ENCODE results near the gene CYP26C1.

CYP26C1 gene

GRCh38 chr10:93064874-93065660, 4.5 kb downstream of the CYP26C1 start:
- no peak for DNase-seq

GRCh38 chr10:93065675-93066543, 5.3 kb downstream of the CYP26C1 start:
- no peak for DNase-seq

- DNase-seq = no peak
These were observed 5.9 kb downstream of the CYP26C1 start for GRCh38 chr10:93066544-93066913.

- DNase-seq = no peak
These were observed 7.1 kb downstream of the CYP26C1 start for GRCh38 chr10:93067443-93068365.

- no peak for DNase-seq
These were observed 8.0 kb downstream of the CYP26C1 start for GRCh38 chr10:93068411-93069244.

GRCh38 chr10:93069245-93069561, 8.6 kb downstream of the CYP26C1 start:
- no peak for DNase-seq

GRCh38 chr10:93070378-93071176, 10.0 kb downstream of the CYP26C1 start:
- DNase-seq = no peak

GRCh38 chr10:93071177-93071472, 10.5 kb downstream of the CYP26C1 start:
- DNase-seq = no peak

- no peak for DNase-seq
These were observed 11.2 kb downstream of the CYP26C1 start for GRCh38 chr10:93071674-93072224.

- DNase-seq = no peak
These were observed 11.7 kb downstream of the CYP26C1 start for GRCh38 chr10:93072225-93072712.

- DNase-seq = no peak
These were observed 12.3 kb downstream of the CYP26C1 start for GRCh38 chr10:93072713-93073538.

GRCh38 chr10:93073539-93074146, 13.0 kb downstream of the CYP26C1 start, which contains the start of gene CYP26A1:
Gene CYP26A1, plus strand, starts transcription at chr10:93073893. Its CDS starts 42 bp downstream, at chr10:93073935.
- no peak for DNase-seq

GRCh38 chr10:93074147-93074596, 13.6 kb downstream of the CYP26C1 start:
- DNase-seq = no peak

GRCh38 chr10:93074597-93075368, 14.2 kb downstream of the CYP26C1 start:
- no peak for DNase-seq

GRCh38 chr10:93075369-93076221, 15.0 kb downstream of the CYP26C1 start:
- DNase-seq = no peak

- DNase-seq = no peak
These were observed 16.3 kb downstream of the CYP26C1 start for GRCh38 chr10:93076871-93077270.

- no peak for DNase-seq
These were observed 17.3 kb downstream of the CYP26C1 start for GRCh38 chr10:93077860-93078337.

Measured in NCI-H1694 (cell line).